Activated CD4-positive, alpha-beta T cell treated with anti-CD3 and anti-CD28 coated beads, Interleukin-2, amount 10 ng/mL, durations not matched to agents 24 days and 14 days (primary cell): ENCODE results near the gene N4BP2L1. TPM values are rescaled to one million over a fixed set of nuclear protein-coding genes. Genes with fewer than 3 reads are reported as not detected.

Experiments used
- DNase-seq: peaks from one replicate; pipeline ENCODE4 v3.0.0; 2022
- H3K27ac Mint-ChIP-seq: one replicate; pipeline ENCODE4 v1.8.0; 2022; ENCODE audit warnings: mild to moderate bottlenecking, mixed read lengths
- H3K27me3 Mint-ChIP-seq: one replicate; pipeline ENCODE4 v1.8.0; 2022; ENCODE audit warnings: mixed read lengths
- H3K36me3 Mint-ChIP-seq: one replicate; pipeline ENCODE4 v1.8.0; 2022; ENCODE audit warnings: low read depth, mild to moderate bottlenecking, mixed read lengths
- H3K4me1 Mint-ChIP-seq: one replicate; pipeline ENCODE4 v1.8.0; 2021; ENCODE audit warnings: mixed read lengths
- H3K4me3 Mint-ChIP-seq: one replicate; pipeline ENCODE4 v1.8.0; 2022; ENCODE audit warnings: mild to moderate bottlenecking, moderate library complexity, mixed read lengths
- H3K9me3 Mint-ChIP-seq: one replicate; pipeline ENCODE4 v1.8.0; 2021; ENCODE audit warnings: mixed read lengths
- intact Hi-C: fragments of 100-400 bp; cut with micrococcal nuclease; formaldehyde crosslinking; loops from one replicate; pipeline ENCODE4 v1.15.1; 2023
- total RNA-seq: library from RNA; stranded (reverse); gene quantifications from 2 replicates; pipeline ENCODE4 v1.2.3, GENCODE V29; 2022

N4BP2L1 gene
- total RNA-seq, 1 donor from 2014 or later, result 16.6 TPM

GRCh38 chr13:32448972-32449371 is 21.0 kb upstream of the N4BP2L1 start:
- DNase-seq, result no peak
- no peak overlapping the region for H3K27ac Mint-ChIP-seq
- H3K36me3 Mint-ChIP-seq, result peaks cover 2% of the 10 kb centered on the region
- no peak overlapping the region for H3K4me3 Mint-ChIP-seq
- H3K27me3 Mint-ChIP-seq, result no peaks in the 10 kb centered on the region
- H3K9me3 Mint-ChIP-seq, result peaks cover 3% of the 10 kb centered on the region
- intact Hi-C loops, result loop anchor here (10.0 kb wide), 1 partner anchor 204 kb away; no protein-coding TSS in a partner anchor
- H3K4me1 Mint-ChIP-seq, result peaks cover 15% of the 10 kb centered on the region

GRCh38 chr13:32447894-32448623 is 20.1 kb upstream of the N4BP2L1 start:
- peaks cover 3% of the 10 kb centered on the region for H3K9me3 Mint-ChIP-seq
- DNase-seq, result no peak
- peaks cover 9% of the 10 kb centered on the region for H3K4me1 Mint-ChIP-seq
- intact Hi-C loops, result loop anchor here (10.0 kb wide), 1 partner anchor 203 kb away; no protein-coding TSS in a partner anchor
- H3K27ac Mint-ChIP-seq, result no peak overlapping the region
- no peaks in the 10 kb centered on the region for H3K27me3 Mint-ChIP-seq
- H3K4me3 Mint-ChIP-seq, result no peak overlapping the region
- peaks cover 2% of the 10 kb centered on the region for H3K36me3 Mint-ChIP-seq

GRCh38 chr13:32446773-32447465 is 19.0 kb upstream of the N4BP2L1 start:
- no peak for DNase-seq
- no peak overlapping the region for H3K27ac Mint-ChIP-seq
- peaks cover 14% of the 10 kb centered on the region for H3K4me1 Mint-ChIP-seq

GRCh38 chr13:32446220-32446619 is 18.3 kb upstream of the N4BP2L1 start:
- no peak overlapping the region for H3K27ac Mint-ChIP-seq
- no peak for DNase-seq
- H3K4me3 Mint-ChIP-seq, result no peak overlapping the region
- intact Hi-C loops, result loop anchor here (10.0 kb wide), 1 partner anchor 201 kb away; no protein-coding TSS in a partner anchor
- peaks cover 3% of the 10 kb centered on the region for H3K9me3 Mint-ChIP-seq
- peaks cover 14% of the 10 kb centered on the region for H3K4me1 Mint-ChIP-seq
- H3K36me3 Mint-ChIP-seq, result peaks cover 2% of the 10 kb centered on the region
- no peaks in the 10 kb centered on the region for H3K27me3 Mint-ChIP-seq

More at GRCh38 chr13:32446773-32447465, 19.0 kb upstream of the N4BP2L1 start:
- peaks cover 2% of the 10 kb centered on the region for H3K36me3 Mint-ChIP-seq
- H3K4me3 Mint-ChIP-seq, result no peak overlapping the region
- peaks cover 3% of the 10 kb centered on the region for H3K9me3 Mint-ChIP-seq
- H3K27me3 Mint-ChIP-seq, result no peaks in the 10 kb centered on the region
- intact Hi-C loops, result loop anchor here (10.0 kb wide), 1 partner anchor 202 kb away; no protein-coding TSS in a partner anchor

GRCh38 chr13:32445461-32445860 is 17.5 kb upstream of the N4BP2L1 start:
- Mint-ChIP-seq H3K27ac (no peak overlapping the region), H3K27me3 (no peaks in the 10 kb centered on the region), H3K4me1 (peaks cover 14% of the 10 kb centered on the region), H3K4me3 (no peak overlapping the region), H3K9me3 (no peaks in the 10 kb centered on the region), H3K36me3 (no peaks in the 10 kb centered on the region)
- intact Hi-C loops, result loop anchor here (10.0 kb wide), 1 partner anchor 201 kb away; no protein-coding TSS in a partner anchor
- no peak for DNase-seq

- Mint-ChIP-seq H3K36me3 (no peaks in the 10 kb centered on the region), H3K4me1 (peaks cover 9% of the 10 kb centered on the region)
- intact Hi-C loops, result loop anchor here (2.0 to 10.0 kb wide), 4 partner anchors 14 to 531 kb away; partner anchors contain the start of gene N4BP2L1
Measured at GRCh38 chr13:32443111-32443510, 15.2 kb upstream of the N4BP2L1 start.

GRCh38 chr13:32438871-32439270 is 10.9 kb upstream of the N4BP2L1 start:
- no peak overlapping the region for H3K4me3 Mint-ChIP-seq
- no peaks in the 10 kb centered on the region for H3K9me3 Mint-ChIP-seq
- no peak overlapping the region for H3K27ac Mint-ChIP-seq
- intact Hi-C loops, result no loop called here
- no peak for DNase-seq
- peaks cover 7% of the 10 kb centered on the region for H3K4me1 Mint-ChIP-seq
- H3K27me3 Mint-ChIP-seq, result no peaks in the 10 kb centered on the region
- no peaks in the 10 kb centered on the region for H3K36me3 Mint-ChIP-seq

More at GRCh38 chr13:32443111-32443510, 15.2 kb upstream of the N4BP2L1 start:
- no peak overlapping the region for H3K4me3 Mint-ChIP-seq
- peak; percentile 78 for DNase-seq
- no peaks in the 10 kb centered on the region for H3K9me3 Mint-ChIP-seq
- H3K27ac Mint-ChIP-seq, result no peak overlapping the region
- H3K27me3 Mint-ChIP-seq, result no peaks in the 10 kb centered on the region

- Mint-ChIP-seq H3K27me3 (no peaks in the 10 kb centered on the region), H3K27ac (no peak overlapping the region), H3K4me3 (no peak overlapping the region), H3K36me3 (peaks cover 7% of the 10 kb centered on the region), H3K9me3 (no peaks in the 10 kb centered on the region), H3K4me1 (peaks cover 21% of the 10 kb centered on the region)
- intact Hi-C loops, result no loop called here
- DNase-seq, result no peak
Measured at GRCh38 chr13:32432856-32433255, 4.9 kb upstream of the N4BP2L1 start.

- peaks cover 25% of the 10 kb centered on the region for H3K4me1 Mint-ChIP-seq
- H3K27ac Mint-ChIP-seq, result no peak overlapping the region
- no peak overlapping the region for H3K4me3 Mint-ChIP-seq
- no peaks in the 10 kb centered on the region for H3K27me3 Mint-ChIP-seq
- DNase-seq, result no peak
- intact Hi-C loops, result no loop called here
- no peaks in the 10 kb centered on the region for H3K9me3 Mint-ChIP-seq
- peaks cover 12% of the 10 kb centered on the region for H3K36me3 Mint-ChIP-seq
Measured at GRCh38 chr13:32431361-32431760, 3.4 kb upstream of the N4BP2L1 start.

GRCh38 chr13:32430018-32430747 is 2.3 kb upstream of the N4BP2L1 start:
- no peak for DNase-seq
- H3K27ac Mint-ChIP-seq, result peak overlapping the region; percentile 26
- intact Hi-C loops, result no loop called here
- H3K36me3 Mint-ChIP-seq, result peaks cover 20% of the 10 kb centered on the region
- H3K27me3 Mint-ChIP-seq, result no peaks in the 10 kb centered on the region
- no peaks in the 10 kb centered on the region for H3K9me3 Mint-ChIP-seq
- peaks cover 34% of the 10 kb centered on the region for H3K4me1 Mint-ChIP-seq
- no peak overlapping the region for H3K4me3 Mint-ChIP-seq

GRCh38 chr13:32429433-32429909 is 1.5 kb upstream of the N4BP2L1 start:
- Mint-ChIP-seq H3K27ac (no peak overlapping the region), H3K4me3 (no peak overlapping the region), H3K4me1 (peaks cover 37% of the 10 kb centered on the region), H3K9me3 (no peaks in the 10 kb centered on the region), H3K27me3 (no peaks in the 10 kb centered on the region), H3K36me3 (peaks cover 23% of the 10 kb centered on the region)
- intact Hi-C loops, result loop anchor here (2.0 to 5.0 kb wide), 4 partner anchors 13 to 1267 kb away; partner anchors contain the start of gene HSPH1
- no peak for DNase-seq

GRCh38 chr13:32428581-32429432 is 877 bp upstream of the N4BP2L1 start:
- intact Hi-C loops, result loop anchor here (1.0 to 5.0 kb wide), 7 partner anchors 14 to 1267 kb away; partner anchors contain the start of genes BRCA2, HSPH1, N4BP2L2 and PDS5B
- Mint-ChIP-seq H3K36me3 (peaks cover 28% of the 10 kb centered on the region), H3K4me3 (peak overlapping the region; percentile 92), H3K9me3 (no peaks in the 10 kb centered on the region), H3K4me1 (peaks cover 42% of the 10 kb centered on the region), H3K27ac (peak overlapping the region; percentile 92), H3K27me3 (no peaks in the 10 kb centered on the region)
- no peak for DNase-seq
